Fibroblast of skin of scalp (primary cell): Measurements from ENCODE around the gene MAP2K6.

Experiments
- DNase-seq: peaks from one replicate; pipeline ENCODE4 v3.0.0-alpha.2; 2013

The MAP2K6 gene

DNA sequence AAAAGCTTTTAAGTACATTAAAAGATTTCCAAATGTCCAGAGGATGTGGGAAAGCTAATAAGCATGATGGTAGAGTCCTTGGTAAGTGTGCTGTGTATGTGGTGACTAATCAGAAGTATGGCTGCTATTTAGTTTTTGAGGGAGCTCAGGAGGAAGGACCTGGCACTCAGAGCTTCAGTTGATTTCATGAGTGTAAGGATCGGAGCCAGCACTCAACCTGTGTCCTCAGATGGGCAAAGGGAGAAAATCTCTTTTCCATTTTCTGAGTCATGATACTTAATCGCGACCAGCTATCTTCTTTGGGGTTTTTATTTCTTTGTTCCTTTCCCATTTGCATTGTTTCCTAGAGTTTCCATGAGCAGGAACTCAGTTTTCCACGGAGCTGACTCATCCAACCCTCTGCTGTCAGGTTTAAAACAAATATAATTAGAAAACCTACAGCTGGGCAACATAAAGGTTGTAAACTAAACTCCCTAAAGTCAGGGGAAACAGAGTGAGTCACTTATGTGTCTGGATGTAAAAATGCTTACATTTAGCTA is 125.4 kb downstream of the MAP2K6 start:
- peak; percentile 27 for DNase-seq

DNA sequence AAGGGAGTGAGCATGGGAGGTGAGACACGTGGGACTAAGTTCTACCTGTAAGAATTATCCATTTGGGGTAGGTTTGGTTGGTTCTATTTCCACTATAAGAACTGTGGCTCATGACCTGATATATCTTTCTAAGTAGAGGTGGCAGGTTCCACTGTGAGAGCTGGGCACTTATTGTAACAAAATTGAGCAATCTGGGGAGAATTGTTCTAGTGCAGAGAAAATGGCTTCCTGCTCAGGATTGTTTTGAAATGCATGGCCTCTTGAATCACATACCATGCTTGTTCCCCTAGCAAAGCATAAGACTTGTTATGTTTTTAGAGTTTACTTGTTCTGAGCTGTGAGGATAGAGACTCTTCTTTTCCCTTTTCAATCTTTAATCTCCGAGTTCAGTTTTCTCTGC is 125.9 kb downstream of the MAP2K6 start:
- no peak for DNase-seq

DNA sequence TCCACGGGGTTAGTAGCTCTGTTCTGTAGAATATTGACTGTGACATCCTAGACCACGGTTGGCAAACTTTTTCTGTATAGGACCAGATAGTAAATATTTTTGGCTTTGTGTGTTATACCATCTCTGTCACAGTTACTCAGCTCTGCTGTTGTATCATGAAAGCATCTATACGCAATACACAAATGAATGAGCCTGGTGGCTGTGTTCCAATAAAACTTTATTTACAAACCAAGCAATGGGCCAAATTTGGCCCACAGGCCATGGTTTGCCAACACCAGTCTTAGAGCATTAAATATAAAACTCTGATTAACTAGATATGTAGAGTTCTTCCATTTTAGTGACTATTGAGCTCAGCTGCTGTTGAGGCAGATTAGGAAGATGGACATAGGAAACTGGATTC is 132.7 kb downstream of the MAP2K6 start:
- DNase-seq, result no peak

DNA sequence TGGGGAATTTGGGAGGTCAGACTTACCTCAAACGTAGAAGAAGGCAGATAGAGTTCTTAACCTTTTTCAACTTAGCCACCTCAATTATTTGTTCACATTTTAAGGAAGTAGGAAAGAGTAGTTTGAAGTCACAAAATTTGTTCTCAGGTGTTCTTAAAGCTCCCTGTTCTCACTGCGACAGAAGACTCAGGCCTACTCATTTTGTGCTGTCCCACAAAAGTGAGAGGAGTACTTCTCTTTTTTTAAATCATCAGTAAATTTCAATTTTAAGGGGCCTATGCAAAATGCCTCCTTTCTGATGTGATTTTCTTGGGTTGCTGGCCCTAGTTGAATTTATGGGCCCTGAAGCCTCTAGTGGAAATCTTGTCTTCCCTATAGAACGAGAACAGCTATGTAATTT is 133.4 kb downstream of the MAP2K6 start:
- no peak for DNase-seq

DNA sequence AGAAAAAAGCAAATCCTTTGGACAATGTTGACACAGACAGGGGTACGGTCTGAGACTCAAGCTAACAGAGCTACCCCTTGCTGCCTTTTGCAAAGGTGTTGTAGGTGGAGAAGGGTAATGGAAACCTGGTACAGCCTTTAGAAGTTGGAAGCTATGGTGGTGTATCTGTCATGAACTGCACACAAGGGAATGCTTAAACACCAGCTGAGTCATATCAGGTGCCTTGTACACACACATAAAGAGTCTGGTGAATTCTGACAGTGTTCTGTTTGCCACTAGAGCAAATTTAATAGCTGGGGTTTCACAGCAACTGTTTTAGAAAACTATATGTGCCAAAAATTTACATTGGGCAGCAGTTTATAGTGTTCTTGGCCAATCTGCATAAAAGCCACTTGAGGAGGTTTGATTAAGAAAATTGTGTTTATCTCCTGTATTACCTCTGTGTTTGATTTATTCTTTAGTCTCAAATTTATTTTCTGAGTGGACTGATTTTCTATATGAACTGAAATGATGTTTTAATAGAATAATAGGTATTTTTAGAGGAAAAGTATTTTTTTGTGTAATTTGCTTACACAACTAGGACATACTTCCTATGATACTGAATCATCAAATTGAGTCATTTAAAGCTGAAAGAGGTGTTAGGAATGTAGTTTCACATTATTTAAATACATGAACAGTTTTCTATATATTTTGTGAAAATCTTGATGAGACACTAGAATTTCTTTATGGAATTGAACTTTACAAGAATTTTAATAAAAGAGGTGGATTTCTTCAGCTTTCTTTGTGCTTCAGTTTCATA is 136.9 kb downstream of the MAP2K6 start:
- no peak for DNase-seq

DNA sequence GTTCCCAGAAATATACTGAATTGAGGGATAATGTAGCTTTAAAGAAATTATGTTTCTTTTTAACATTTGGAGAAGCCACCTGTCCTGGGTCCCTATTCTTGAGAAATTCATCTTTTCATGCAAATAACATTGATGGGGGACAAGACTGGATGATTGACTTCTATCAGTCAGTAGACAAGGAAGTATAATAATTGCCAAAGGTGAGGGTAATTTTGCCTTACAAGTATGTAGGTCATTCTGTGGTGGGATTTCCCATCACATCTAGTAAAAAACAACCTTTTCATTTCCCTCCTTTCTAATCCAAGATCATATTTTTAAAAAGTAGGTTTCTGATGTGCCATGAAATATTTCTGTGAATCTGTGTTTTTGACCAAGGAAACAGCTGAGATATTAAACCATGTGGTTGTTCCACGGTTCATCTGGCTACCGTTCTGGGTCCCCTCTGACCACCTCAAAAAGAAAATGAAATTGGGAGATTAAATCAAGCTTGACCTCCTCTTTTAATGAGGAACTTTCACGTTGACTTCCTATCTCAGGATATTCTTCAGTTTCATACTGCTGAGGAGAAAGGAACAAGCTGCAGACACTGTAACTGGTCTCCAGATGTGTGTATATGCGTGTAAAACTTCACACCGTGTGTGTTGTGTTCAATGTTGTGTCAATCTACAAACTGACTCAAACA is 138.6 kb downstream of the MAP2K6 start:
- no peak for DNase-seq

DNA sequence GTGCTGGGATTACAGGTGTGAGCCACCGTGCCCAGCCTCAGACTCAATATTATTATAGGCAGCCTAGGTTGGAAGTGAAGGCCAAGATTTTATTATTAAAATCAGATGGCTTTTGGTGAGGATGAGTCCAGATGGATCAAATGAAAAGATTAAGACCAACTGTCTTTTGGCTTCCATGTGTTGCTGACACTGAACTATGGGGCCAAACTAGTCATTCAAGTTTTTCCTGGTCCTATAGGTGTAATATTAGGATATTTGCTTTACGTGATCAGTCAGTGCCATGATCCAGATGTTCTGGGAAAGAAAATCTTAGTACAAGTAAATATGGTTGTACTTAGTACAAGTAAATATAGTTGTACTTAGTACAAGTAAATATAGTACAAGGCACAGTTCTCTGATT is 140.6 kb downstream of the MAP2K6 start:
- no peak for DNase-seq

DNA sequence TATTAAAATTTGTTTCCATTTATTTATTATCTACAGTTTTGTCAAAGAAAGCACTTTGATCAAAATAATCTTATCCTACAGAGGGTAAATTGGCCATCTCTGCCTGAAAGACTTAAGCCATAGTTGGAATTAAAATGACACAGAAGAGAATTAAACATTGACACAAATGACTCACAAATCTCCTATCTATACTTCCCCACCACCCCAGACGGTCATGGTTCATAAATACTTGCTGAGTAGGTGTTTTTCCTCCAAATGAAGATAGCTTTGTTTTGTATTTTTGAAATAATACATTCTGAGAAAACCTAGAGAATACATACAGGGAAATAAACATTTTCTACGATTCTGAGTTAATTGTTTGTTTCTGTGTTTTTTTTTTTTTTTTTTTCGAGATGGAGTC is 142.8 kb downstream of the MAP2K6 start:
- no peak for DNase-seq

DNA sequence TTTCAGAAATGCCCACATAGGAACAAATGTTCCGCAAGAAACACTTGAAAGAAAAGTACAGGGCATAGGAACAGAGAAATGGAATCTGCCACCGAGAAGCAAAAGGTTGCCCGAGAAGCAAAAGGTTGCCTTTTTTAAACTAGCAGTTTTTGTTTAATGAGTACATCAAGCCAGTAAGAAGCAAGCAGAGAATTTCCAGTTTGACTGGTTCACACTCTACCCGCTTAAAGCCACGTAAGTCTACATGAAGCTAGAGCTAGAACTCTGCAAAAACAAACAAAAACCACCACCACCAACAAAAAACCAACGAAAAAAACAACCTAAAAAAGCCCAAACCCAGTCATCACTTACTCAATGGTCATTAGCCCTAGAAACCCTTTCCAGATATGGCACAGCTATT is 144.3 kb downstream of the MAP2K6 start:
- no peak for DNase-seq

DNA sequence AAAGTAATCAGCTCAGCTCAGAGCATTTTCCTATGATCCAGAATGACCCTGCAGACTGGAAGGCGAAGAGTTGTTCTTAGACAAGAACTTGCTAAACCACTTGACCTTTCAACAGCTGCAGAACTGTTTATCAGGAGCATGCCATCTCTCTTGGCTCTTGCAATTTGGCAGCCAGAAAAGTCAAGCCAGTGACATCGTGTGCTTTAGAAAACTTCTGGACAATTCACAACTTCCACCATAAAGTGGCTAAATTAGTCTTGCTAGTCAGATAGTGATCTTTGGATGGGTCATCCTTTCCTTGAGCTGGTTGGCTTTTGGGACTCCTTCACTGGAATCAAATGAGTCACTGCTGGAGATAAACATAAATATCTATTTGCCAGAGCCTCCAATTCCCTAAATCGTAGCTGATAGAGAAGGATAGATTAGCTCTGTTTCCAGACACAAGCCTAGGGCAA is 146.5 kb downstream of the MAP2K6 start:
- DNase-seq, result no peak

DNA sequence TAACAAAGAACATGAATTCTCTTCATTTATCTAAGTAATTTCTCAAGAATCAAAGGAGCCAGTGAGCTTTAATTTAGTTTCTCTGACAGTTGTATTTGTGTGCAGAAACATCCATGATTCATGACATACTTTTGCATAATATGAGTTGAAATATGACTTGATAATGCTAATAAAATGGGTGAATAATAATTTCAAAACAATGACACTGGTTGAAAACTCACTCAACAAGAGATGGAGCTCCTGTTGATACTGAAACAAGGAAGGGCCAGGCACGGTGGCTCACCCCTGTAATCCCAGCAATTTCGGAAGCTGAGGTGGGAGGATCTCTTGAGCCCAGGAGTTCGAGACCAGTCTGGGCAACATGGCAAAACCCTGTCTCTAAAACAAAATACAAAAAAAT is 147.0 kb downstream of the MAP2K6 start:
- DNase-seq, result no peak

DNA sequence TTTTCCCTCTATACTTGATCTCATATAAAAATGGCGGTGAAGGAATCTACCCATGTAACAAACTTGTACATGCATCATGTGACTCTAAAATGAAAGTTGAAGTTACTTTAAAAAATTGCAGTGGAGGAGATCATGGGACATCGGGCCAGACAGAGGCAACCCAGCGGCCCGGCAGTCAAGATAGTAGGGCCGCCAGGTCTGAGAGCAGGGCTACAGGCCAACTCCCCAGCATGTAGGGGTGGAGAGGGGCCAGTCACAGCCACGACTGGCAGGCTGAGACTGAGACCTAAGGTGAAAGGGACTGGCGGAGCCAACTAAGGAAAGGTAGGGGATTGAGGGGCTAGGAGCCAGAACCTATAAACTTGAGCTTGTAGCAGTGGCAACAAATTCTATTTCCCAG is 150.9 kb downstream of the MAP2K6 start:
- DNase-seq, result no peak

DNA sequence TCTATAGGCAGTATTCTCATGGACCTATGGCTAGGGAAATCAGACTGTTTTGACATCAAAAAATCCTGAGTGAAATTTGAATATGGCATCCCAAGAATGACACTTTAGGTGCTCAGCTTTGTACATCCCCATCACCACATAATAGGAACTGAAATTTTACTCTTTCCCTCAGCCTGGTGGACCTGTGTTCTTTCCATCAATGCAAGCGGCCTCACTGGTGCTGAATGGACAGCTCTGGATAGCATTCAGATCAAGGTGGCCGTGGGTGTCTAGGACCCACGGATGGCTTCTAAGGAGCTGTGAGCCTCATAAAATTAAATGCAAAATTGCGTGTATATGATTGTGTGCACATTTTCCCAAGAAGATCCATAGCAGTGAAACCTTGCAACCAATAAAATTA is 152.6 kb downstream of the MAP2K6 start:
- DNase-seq, result no peak

DNA sequence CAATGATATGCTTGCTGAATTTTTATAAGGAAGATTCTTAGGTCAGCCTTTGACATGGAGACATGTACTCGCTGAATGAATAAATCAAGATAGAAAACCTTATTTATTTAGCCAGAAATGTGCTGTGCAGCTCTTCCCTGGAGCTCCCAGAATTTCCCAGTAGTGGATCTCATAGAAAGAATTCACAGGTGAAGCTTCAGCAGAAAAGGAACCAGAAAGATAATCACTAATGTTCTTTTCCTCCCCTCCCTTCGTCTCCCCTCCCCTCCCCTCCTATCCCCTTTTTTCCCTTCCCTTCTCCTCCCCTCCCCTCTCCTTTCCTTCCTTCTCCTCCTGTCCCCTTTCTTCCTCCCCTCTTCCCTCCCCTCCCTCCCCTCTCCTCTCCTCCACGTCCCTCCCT is 158.2 kb downstream of the MAP2K6 start:
- DNase-seq, result no peak

DNA sequence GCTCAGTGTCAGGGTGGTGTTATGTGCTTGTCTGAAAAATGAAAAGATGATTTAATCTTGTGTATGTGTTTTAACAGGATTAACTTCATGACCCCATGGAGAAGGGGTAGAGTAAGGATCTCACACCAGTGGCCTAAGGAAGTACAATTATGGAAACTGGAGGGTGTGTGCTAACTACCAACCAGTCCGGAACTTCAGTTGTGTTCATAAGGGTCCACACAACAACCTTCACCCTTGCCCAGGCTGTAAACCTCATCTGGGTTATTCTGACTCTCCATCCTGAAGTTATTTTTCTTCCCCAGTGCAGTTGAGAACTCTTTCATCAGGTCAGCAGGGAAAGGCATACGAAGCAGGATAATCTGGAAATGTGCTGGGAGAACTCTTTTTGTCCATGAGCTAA is 158.9 kb downstream of the MAP2K6 start:
- DNase-seq, result no peak

DNA sequence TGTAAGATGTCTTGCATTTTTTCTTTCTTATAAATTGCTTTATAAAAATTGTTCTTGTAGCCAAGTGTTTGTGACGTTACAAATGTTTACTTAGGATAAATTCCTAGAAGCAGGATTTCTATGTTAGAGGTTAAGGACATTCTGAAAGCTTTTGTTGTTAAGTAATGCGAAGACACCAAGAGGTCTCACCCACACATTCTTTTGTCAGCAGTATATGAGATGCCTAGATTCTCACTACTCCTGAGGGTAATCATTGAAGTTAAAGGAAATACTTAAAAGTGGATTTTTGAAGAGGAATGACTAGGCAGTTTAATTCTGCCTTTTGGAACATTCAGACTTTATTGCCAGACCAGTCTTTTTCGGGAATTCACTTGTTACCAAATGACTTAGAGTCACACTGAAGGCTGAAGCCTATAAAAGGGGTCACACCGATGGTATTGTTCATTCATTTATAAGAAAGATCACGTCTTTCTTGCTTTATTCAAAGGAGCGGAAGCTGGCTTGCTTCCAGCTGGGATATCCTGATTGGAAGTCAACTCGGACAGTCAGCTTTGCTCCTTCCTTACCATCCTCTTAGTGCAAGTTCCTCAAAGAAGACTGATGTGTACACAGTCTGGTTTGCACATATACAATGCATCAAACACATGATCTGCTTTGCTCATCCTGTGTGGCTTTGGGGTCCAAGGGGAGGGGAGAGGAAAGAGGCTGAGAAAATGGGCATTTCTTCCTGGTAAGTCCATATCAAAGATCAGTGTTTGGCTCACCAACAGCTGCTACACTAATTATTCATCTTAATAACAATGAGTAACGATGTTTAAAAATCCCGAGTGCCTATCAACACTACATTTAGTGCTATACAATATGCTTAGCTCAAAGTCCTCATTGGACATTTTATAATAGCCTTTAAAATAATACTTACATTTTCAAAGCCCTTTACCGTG is 160.0 kb downstream of the MAP2K6 start:
- peak; percentile 86 for DNase-seq

DNA sequence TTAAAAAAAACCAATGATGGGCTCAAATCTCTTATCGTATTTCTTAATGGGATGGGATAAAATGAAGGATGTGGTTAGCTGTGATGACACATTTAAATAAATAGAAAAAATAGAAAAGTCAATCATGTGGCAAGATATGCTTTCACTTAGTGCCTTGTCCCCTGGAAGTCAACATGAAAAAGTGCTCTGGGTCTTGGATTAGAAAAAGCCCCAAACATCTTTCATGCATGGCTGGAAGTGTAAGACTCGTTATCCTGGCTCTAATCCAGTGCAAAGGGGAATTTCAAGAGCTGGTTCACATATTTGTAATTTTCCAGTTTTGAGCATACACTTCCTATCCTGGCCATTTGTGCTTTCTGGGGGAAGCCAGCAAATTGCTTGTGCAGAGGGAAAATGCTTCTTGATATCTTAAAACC is 160.9 kb downstream of the MAP2K6 start:
- peak; percentile 93 for DNase-seq

DNA sequence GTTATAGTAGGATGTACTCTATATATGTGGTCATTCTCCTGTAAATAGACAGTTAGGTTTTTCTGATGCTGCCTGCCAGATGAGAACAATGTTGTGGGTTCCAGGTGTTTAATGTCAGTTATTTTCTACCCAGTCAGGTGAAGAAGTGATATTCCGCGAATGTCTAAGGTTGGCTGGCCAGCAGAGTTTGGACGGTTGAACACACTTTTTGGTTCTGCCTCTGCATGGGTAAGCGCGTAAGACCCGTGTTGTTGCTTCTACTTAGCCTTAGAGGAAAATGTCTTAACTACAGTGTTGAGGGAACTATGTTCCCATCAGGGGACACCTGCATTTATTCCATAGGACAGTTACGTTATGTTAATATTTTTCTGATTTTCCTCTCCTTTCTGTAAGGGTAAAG is 162.6 kb downstream of the MAP2K6 start:
- no peak for DNase-seq

DNA sequence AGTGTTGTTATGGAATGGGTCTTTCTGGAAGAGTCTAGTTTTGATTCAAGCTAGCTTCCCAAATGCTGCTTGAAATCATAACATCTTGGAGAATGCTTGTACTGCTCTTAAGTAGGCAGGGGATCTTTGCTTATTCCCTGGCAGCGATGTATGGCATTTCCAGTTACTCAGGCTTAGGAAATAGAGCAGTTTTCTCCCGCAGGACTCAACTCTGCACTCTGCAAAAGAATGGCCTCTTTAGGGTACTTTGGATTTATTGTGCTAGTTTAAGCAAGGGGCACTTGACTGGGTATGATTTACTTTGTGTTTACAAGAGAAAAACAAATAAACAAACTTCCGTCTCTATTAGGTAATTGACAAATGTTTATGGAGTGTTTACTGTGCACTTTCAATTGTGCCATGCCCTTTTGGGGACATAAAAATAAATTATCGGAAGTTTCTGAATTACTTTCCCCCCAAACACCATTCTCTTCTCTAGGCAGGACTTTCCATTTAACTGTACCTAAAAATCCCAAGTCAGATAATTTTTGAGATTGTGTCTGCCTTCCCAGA is 164.0 kb downstream of the MAP2K6 start:
- no peak for DNase-seq

DNA sequence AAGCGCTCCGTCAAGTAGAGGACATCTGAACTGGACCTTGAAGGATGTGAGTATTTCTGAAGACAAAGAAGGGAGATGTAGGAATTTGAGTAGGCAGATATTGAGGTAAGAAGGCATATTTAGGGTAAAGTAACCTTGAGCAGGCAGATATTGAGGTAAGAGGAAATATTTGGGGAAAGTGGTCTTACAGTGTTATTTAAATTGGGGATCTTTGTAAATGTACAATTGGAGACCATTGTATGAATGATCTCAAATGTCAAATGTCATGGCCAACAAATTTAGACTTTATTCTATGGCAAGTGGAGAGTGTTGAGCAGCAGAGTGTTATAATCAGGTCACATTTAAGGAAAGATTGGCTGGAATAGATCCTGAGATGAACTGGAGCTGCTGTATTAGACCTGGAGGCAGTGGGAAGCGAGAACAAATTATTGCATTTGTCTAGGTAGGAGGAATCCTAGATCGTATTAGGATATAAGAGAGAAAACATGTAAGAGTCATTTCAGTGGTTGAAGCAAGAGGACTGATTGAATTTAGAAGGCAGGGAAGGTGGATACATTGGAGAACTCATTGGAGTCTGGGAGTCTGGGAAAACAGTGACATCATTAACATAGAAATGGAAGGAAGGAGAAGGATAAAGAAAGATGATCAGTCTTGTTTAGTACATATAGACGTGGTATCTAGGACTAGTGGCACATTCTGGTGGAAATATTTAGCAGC is 165.6 kb downstream of the MAP2K6 start:
- no peak for DNase-seq

DNA sequence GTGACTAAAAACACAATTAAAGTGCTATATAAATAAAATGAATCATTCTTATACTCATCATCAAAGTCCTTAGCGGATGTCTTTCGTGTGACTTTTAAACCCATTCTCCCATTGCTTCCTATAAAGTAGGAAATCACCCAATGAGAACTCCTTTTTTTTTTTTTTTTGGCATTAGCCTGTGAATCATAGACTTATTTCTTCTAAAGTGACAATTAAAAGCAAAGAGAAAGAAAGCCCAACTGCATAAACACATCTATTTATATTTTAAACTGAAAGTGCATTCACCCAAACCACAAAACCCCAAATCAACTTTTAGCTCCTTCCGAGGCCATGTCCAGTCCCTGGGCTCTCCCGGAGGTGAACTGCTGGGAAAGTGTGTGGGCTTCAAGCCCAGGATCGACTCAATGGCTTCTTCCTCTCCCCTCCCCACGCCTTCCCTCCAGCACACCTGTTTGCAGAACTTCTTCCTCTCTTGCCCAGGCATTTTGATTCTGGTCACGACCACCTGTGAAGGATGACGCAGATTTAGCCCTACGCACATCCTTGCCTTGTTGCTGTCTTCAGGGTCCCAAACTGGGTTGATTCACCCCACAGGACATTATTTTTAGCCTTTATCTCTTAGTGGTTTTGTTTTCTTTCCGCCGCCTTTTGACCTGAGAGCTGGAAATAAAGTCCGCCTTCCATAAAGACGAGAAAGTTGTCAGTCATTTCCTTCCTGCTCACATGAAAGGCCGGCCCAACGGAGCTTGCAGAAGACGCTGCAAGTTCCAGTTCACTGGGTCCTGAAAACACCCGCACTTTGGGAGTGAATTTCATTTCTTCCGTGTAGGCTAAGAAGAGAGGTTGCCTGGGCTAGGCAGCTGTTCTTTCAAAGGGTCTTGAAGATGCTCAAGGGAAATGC is 166.8 kb downstream of the MAP2K6 start:
- no peak for DNase-seq
